CD4-positive, alpha-beta T cell treated with Interleukin-6 for 4 hours (primary cell): ENCODE measurements around the gene BEST1.
"Not testable (repeated sequence)": the region's sequence is repeated elsewhere in the genome, so short reads cannot be mapped to it uniquely, and the experiment has no call there.

Experiments used
- DNase-seq: peaks from one replicate; pipeline ENCODE4 v3.0.0-alpha.2; 2020; ENCODE audit warnings: mixed read lengths

BEST1 gene

DNA sequence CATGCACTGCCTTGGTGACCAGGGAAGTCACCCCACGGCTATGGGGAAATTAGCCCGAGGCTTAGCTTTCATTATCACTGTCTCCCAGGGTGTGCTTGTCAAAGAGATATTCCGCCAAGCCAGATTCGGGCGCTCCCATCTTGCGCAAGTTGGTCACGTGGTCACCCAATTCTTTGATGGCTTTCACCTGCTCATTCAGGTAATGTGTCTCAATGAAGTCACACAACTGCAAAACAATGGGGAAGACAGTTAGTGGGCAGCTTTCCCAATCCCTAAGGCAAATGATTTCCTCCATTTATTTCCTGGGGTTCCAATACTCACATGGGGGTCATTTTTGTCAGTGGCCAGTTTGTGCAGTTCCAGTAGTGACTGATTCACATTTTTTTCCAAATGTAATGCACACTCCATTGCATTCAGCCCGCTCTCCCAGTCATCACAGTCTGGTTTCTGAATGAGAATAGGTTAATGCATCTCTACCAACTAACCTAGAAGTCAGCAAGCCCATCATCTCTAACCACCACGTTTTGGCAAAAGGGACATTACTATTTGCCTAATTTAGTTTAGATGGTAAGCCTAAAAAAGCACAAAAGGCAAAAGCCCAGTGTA is 14.6 kb downstream of the BEST1 start:
- DNase-seq, result not testable (repeated sequence)

- DNase-seq, result peak; percentile 45
These were observed 16.6 kb downstream of the BEST1 start for GRCh38 chr11:61966734-61967115.

DNA sequence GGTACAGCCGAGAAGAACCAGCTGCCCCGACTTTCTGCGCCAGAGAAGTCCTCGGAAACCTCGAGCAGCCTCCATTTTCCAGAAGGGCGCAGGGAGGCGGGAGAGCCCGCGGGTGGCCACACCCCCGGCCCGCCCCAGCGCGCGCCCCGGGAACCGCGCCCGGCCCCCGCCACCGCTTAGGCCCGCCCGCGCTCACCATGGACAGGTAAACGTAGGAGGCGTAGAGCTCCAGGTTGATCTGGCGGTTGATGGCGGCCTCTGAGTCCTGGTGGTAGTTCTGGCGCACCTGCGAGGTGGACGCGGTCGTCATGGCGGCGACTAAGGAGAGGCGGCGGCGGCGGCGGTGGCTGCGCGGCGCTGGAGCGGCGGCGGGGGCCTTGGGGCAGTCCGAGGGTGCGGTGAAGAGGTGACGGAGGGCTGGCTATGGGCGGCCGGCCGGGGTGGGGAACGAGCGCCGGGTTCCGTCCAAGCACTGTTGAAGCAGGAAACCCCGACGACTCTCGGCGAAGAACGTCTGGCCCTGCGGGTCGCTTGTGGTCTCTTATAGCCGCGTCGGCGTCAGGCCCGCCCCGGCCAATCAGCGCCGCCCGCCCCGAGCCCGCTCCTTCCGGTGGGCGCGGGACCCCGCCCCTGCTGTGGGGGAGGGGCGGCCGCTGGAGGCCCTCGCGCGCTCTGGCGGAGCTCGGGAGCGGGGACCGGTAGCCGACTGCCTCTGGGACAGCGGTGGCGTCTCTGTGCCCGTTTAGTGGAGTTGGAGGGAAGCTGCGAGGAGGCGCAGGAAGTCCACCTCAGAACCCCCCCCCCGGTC is 17.2 kb downstream of the BEST1 start, which contains the start of gene FTH1:
Gene FTH1, minus strand, starts transcription at position 519 of the 808 bp plus-strand sequence. Its CDS starts 209 bp downstream, at position 310.
- DNase-seq, result peak; percentile 93

DNA sequence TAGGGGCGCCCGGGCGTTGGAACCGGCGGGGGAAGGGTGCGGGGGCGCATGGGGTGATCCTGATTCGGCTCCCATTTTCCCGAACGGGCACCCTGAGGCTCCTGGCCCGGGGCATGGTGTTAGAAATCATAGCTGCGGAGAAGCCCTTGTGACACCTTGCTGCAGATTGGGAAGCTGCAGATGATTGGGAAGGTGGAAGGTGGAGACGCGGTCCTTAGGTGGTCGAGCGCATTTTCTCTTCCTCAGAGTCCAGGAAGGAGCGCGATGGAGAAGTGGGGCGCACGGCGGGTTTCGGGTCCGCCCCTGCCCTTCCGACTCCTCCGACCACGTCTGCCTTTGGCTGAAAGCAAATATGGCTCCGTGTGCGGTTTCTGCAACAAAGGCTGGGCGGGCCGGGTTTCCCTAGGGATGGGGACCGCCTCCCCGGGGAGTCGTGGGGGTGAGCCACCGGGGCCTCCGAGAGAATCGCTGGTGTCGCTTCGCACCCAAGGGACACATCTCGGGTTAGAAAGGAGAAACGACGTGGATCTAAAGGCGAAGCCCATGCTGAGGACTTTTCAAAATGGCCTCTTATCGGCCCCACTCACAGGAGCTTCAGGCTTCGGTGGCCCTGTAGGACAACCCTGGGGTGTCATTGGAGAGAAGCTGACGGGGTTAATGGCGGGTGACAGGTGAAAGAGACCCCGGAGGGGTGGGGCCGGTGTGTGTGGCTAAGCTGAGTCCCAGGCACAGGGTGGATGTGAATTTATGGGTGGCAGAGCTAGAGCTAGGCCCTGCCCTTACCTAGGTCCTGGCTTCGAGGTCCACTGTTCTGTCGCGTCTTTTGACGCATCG is 18.0 kb downstream of the BEST1 start:
- peak; percentile 37 for DNase-seq

DNA sequence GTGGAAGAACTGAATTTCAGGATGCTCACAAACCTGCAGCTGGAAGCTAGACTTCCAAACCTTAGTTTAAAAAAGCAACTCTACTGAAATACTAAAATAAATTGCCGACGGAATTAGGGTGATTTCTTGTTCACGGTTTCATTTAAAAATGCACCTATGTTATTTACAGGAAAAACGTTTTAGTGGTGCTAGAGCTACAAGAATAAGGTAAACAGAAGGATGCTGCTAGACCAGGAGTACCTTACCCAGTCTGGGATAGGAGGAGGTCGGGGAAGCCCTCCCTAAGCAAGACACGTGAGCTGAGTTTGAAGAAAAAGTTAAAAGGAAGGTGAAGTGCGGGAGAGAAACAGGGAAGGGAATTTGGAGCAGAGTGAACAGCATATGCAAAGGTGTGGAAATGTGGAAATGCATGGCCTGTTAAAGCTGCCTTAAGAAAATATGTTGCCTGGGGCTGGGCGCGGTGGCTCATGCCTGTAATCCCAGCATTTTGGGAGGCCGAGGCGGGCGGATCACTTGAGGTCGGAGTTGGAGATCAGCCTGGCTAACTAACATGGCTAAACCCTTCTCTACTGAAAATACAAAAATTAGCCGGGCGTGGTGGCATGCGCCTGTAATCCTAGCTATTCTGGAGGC is 18.7 kb downstream of the BEST1 start:
- DNase-seq, result no peak

GRCh38 chr11:61969391-61969758 is 19.2 kb downstream of the BEST1 start:
- DNase-seq, result no peak

GRCh38 chr11:61969838-61970662 is 19.9 kb downstream of the BEST1 start:
- DNase-seq, result no peak

GRCh38 chr11:61971248-61972111 is 21.3 kb downstream of the BEST1 start:
- peak; percentile 19 for DNase-seq

DNA sequence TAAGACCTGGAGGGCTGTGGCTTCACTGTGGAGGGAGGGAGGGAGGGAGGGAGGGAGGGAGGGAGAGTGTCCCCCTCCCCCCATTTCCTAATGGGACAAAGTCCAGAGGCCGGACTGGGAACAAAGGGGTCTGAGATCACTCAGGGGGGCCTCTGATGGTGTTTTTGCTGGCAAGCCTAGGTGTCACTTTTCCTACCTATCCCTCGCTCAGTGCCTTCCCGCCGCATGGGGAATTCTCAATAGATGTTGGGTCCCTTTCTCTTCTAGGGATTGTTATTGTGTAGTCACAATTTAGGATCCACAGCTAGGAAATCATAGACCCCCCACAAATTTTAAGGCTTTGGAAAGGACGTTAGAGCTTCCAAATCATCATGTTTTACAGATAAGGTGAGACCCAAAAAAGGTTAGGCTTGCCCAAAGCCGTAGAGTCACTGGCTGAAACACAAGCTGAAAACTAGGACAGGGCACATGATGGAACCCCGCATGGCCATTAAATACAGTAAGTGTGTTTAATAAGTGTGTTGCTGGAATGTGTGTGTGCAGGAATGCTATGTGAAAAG is 22.0 kb downstream of the BEST1 start:
- DNase-seq, result no peak

GRCh38 chr11:61972672-61973475 is 22.7 kb downstream of the BEST1 start:
- DNase-seq, result no peak

DNA sequence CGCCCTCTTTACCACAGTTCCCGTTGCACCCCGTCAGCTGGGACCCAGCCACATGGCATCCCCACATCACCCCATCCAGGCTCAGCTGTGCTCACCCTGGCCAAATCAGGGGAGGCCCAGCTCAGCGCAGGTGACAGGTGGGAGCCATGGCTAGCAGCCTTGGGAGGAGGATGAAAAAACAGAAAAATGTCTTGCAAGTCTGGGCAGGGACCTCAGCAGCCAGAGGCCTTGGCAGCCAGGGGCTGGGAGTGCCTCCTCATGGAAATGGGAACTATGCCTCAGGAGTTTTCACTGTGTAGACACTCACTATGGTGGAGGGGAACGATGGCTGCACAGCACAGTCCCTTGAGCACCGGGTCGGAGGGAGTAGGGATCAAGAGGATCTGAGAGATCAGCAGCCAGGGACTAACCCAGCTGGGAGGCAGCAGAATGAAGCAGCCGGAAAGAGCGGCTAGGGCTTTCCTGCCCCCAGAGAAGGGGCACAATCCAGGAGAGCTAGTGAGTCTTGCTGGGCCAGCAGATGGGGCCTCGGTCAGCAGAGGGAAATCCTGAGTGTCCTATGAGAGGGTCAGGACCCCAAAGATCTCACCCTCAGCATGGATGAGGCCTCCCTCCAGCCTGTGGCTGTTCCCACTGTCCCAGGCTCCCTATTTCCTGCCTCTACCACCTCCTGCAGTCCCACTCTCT is 23.5 kb downstream of the BEST1 start:
- DNase-seq, result no peak

DNA sequence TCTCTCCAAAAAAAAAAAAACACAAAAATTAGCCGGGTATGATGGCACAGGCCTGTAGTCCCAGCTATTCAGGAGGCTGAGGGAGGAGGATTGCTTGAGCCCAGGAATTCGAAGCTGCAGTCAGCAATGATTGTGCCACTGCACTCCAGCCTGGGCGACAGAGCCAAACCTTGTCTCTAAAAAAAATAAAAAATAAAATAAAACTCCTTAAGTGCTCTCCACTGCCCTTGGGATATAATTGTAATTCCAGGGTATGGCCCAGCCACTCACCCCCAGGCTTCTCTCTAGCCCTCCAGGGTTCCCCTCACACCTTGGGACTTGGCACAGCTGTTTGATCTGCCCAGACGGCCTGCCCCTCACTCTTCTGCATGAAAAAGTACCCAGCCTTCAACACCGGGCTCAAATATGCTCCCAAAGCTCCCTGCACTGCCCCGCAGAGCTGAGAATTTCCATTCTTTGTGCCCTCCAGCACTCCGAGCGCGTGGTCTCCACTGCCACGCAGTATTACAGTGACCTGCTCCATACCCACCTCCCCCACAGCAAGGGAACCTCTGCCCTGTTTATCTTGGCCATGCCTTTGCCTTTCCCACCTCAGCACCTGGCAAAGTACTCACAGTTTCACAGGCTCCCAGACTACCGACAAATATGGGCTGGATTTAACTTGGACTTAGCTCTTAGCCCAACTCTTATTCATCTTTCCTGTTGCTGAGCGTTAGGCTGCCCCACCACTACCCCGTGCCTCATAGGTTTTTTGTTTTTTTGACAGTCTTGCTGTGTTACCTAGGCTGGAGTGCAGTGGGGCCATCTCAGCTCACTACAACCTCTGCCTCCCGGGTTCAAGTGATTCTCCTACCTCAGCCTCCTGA is 24.8 kb downstream of the BEST1 start:
- DNase-seq, result no peak

GRCh38 chr11:61975638-61976419 is 25.7 kb downstream of the BEST1 start:
- DNase-seq, result no peak

DNA sequence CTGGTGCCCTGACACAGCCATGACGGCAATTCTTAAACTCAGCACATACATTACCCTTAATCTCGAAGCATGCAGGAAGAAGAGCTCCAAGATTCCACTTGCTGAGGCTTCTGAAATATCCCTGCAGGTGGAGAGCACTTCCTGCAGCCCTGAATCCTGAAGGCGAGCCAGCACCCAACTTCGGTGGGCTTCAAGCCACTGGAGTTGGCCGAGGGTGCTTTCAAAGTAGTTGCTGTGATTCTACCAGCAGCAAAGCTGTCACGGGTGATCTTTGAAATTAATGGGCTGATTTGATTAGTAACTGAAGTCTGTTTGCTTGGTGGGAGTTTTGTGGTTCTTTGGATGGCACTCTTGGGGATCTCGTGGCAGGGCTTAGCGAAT is 26.3 kb downstream of the BEST1 start:
- DNase-seq, result no peak

DNA sequence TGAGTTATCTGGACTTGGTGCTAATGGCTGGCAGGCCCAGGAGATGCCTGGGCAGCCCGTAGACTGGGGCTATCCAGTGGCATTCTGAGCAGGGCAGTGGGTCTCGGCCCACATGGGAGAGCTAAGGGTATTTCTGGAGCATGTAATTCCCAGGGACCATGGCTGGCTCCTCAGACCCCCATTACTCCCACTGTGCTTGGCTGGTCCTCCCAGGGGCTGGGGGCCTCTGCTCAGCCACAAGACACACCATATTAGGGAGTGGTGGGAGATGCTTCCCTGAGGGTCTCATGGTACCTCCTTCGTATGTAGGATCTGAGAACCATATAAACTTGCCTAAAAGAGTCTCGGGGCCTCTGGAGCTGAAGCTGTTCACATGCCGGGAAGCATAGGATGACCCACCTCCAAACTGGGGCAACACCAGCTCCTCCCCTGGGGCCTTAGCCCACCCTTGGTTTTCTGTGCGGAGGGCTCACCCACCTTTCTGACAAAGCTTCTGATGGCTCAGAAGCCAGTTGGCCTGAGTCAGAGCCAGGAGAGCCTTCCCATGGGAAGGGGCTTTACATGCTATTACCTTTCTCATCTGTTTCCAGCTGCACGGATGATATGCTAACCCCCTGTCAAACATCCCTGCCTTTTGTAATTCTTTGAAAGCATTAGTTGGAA is 26.8 kb downstream of the BEST1 start:
- no peak for DNase-seq

- DNase-seq, result no peak
These were observed 28.8 kb downstream of the BEST1 start for GRCh38 chr11:61978703-61979661.
